CD4-positive, alpha-beta T cell treated with Interleukin-6 at 100 ng/mL for 8 hours (primary cell): Measurements from ENCODE around the gene SKA3.
"Not testable (repeated sequence)": the region's sequence is repeated elsewhere in the genome, so short reads cannot be mapped to it uniquely, and the experiment has no call there.

Experiments
- DNase-seq: peaks from one replicate; pipeline ENCODE4 v3.0.0-alpha.2; 2020; ENCODE audit warnings: mixed read lengths, low spot score

Gene SKA3

GRCh38 chr13:21176215-21176981 lies at the start of gene SKA3, which contains the start of gene MRPL57:
Gene SKA3, minus strand, starts transcription at chr13:21176552. Its CDS starts 75 bp downstream, at chr13:21176477.
Gene MRPL57, plus strand, starts transcription at chr13:21176658. Its CDS starts 259 bp downstream, at chr13:21176917.
- DNase-seq = peak; percentile 92

DNA sequence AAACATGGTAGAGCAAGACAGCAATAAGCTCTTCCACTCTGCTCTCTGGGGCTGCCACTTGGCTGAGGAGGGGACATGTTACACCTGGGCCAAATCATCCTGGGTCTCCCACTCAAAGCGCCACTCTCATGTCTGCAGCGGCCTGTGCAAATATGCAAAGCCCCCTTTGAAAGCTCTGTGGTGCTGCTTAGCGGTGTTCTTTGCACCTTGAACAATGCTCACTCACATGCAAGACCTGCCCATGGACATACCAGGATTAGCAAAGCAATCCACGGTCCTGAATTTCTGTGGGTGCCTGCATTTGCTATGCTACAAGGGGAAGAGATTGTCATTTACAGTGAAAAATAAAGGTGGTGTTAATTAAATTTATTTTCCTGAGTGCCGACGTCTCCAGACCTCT lies 48.7 kb upstream of the SKA3 start:
- no peak for DNase-seq

DNA sequence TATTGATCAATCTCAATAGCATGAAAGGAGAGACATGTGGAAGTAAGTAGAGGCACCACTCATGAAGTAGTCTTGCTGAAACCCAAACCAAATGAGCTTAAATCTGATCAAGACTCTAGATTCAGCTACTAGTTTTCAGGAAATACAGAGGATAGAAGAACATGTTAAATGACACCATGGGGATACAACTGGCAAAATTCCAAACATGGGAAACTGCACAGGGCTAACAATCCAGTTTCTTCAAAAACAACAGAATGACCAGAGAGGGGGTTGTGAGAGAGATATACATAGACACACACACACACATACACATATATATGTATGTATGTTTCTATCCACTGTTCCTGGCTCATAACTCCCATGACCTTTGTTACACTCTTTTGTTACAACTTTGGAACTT lies 44.9 kb upstream of the SKA3 start:
- no peak for DNase-seq

GRCh38 chr13:21219716-21220115 lies 43.4 kb upstream of the SKA3 start:
- not testable (repeated sequence) for DNase-seq

GRCh38 chr13:21219036-21219381 lies 42.7 kb upstream of the SKA3 start:
- no peak for DNase-seq

- DNase-seq = no peak
These were observed 42.1 kb upstream of the SKA3 start for GRCh38 chr13:21218351-21219035.

DNA sequence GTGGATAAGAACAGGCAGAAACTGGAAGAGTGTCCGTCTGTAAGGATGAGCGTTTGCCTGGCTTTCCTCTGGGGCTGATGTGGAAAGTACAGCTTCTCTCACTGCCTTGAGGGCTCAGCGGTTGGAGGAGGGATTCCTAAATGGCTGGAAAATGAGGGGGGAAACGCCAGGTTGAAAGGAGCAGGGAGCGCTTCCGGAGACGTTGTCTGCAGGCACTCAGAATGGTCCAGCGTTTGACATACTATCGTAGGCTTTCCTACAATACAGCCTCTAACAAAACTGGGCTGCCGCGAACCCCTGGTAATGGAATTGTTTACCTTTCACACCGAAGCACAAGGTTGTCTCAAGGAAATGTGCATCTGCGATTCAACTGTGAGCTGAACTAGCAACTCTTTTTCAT lies 40.0 kb upstream of the SKA3 start:
- no peak for DNase-seq

DNA sequence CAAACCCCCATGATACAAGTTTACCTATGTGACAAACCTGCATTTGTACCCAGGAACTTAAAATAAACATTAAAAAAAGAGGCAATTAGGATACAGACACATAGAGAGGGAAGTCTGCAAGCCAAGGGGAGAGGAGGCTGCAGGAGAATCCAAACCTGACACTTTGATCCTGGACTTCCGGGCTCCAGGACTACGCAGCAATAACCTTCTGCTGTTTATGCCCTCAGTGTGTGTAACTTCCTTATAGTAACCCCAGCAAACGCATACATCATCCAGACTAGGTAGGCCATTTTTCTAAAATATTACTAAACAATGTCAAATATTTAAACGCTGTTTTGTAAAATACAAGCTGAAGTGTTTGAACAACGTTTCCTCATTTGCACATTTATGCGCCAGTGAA lies 39.1 kb upstream of the SKA3 start:
- not testable (repeated sequence) for DNase-seq

DNA sequence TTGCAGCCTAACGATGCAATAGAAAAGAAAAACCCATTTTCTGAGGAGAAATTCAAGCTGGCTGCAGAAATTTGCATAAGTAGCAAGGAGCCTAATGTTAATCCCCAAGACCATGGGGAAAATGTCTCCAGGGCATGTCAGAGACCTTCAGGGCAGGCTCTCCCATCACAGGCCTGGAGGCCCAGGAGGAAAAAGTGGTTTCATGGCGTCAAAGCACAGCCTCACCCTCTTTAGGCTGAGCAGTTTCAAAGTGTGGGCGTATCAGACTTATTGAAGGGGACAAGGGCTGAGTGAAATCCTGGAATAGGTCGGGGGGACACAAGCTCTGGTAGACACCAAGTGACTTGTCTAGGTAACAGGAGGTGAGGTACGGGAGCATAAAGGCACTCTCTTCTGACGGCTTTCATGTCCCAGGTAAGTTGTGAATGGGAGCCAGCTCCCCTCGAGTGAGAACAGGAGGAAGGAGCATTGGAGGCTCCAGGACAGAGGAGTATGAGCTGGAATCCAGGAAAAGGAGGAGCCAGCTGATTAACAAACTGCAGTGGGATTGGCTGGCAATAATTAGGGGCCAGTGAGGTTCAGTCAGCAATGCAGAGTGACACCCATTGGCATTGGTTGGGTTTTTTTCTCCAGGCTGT lies 35.9 kb upstream of the SKA3 start:
- no peak for DNase-seq

- DNase-seq = no peak
These were observed 32.4 kb upstream of the SKA3 start for GRCh38 chr13:21208652-21209154.

DNA sequence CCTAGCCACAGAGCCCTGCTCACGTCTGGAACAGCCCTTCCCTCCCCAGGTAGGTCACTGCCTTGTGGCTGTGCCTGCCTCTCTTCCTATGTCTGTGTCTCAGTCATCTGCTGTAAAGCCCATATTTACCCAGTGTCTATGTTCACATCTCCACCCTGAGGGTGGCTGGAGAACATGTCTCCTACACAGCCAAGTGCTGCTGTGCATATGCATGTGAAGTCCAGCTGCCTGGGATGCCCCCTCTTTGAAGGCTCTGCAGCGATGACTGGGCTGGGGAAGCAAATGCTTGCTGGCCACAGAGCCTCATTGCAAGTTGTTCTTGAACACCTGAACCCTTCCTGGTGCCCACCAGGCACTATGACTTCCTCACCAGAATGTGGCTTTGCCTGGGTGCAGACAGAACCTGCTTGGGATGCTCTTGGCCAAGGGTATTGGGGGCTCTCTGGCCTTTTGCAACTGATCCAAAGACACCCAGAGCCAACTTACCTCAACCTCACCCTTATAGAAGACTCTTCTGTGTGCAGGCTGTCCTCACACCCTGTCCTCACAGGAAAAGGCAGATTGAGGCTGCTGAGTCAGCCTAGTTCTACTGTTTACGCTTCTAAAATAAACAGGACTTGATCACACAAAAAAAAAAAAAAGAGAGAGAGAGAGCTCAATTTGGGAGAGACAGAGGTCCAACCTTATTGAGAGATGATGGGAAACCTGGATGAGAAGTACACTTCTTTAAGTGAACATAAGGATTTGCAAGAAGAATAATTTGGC lies 26.6 kb upstream of the SKA3 start:
- DNase-seq = no peak

- not testable (repeated sequence) for DNase-seq
These were observed 25.3 kb upstream of the SKA3 start for GRCh38 chr13:21201456-21202190.

DNA sequence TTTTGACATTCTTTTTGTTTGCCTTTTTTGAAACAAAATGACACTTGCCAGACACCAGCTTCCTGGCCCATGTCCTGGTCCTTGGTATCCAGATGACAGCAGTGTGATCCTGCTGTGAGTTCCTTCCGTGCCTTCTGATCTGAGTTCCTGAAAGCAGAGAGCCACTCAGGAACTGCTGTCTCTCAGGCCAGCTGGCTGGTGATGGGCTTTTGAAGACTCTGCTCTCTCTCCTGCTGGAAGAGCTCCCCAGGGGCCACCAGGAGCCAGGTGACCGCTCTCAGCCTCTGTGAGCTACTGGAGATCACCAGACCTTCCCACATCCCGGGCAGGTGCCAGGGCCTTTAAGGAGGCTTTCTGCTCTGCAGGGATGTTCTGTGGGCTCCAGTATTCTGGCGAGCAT lies 22.0 kb upstream of the SKA3 start:
- DNase-seq = not testable (repeated sequence)

GRCh38 chr13:21197606-21198225 lies 21.4 kb upstream of the SKA3 start:
- not testable (repeated sequence) for DNase-seq

GRCh38 chr13:21194756-21195155 lies 18.4 kb upstream of the SKA3 start:
- not testable (repeated sequence) for DNase-seq

DNA sequence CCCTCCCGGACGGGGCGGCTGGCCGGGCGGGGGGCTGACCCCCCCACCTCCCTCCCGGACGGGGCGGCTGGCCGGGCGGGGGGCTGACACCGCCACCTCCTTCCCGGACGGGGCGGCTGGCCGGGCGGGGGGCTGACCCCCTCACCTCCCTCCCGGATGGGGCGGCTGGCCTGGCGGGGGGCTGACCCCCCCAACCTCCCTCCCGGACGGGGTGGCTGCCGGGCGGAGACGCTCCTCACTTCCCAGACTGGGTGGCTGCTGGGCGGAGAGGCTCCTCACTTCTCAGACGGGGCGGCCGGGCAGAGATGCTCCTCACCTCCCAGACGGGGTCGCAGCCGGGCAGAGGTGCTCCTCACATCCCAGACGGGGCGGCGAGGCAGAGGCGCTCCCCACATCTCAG lies 10.1 kb upstream of the SKA3 start:
- not testable (repeated sequence) for DNase-seq

GRCh38 chr13:21181671-21182070 lies 5.3 kb upstream of the SKA3 start:
- DNase-seq = no peak

DNA sequence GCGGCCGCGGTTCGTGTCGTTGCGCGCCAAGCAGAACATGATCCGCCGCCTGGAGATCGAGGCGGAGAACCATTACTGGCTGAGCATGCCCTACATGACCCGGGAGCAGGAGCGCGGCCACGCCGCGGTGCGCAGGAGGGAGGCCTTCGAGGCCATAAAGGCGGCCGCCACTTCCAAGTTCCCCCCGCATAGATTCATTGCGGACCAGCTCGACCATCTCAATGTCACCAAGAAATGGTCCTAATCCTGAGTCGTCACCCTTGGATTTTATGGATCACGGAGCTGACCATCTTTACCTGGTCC lies 581 bp upstream of the SKA3 start:
- no peak for DNase-seq

GRCh38 chr13:21175656-21176214 lies 617 bp downstream of the SKA3 start:
- DNase-seq = no peak

- not testable (repeated sequence) for DNase-seq
These were observed 2.6 kb downstream of the SKA3 start for GRCh38 chr13:21173767-21174166.

DNA sequence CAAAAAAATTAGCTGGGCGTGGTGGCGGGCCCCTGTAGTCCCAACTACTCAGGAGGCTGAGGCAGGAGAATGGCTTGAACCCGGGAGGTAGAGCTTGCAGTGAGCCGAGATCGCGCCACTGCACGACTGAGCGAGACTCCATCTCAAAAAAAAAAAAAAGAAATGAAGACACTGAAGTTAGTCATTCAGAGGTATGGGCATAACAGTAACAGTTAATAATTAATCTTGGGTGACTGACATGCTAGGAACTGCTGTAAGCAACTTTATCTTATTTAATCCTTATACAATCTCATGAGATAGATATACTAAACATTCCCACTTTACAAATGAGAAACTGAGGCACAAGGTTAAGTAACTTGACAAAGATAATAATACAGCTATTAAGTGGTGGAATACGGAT lies 4.9 kb downstream of the SKA3 start:
- DNase-seq = no peak
